ENCODE data around the gene ATP6AP1. TPM values are rescaled to one million over a fixed set of nuclear protein-coding genes. Genes with fewer than 3 reads are reported as not detected.

Gene ATP6AP1
- total and polyA plus RNA-seq, 2 donors (not counting 1 experiment from before 2014, with no cell fraction given): 59.8 to 89.7 TPM

DNA sequence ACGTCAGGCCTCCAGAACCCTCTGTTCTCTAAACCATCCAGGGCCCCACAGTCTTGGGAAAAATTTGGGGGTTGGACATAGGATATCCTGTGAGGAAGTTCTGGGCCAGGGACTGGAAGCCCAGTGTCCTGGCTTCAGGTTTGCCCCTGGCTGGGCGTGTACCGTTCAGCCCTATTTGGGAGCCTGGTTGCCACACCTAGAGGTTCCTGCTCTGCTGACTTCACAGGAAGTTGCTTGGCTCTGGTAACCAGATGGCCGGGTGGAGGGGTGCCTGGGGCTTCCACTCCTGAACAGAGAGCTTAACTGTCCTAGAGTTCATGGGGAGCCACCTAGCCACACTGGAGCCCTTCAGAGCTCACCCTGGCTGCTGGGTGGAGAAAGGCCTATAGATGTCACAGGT lies 16.0 kb upstream of the ATP6AP1 start:
- Histone ChIP-seq H4K20me1 (ENCODE audit: control insufficient read depth, extremely low read depth, insufficient read depth, low read length) (no peaks in the 10 kb centered on the region), H3K9ac (ENCODE audit: insufficient read depth, low read length) (no peak overlapping the region), H3K4me3 (replicated peaks in 1 of 4; ENCODE audit: control extremely low read depth in 1 of 4, insufficient read depth in 1 of 4, low read depth in 3 of 4, low read length in 4 of 4) (peak overlapping the region; percentile 41 to 70 (median 50)), H3K27ac (ENCODE audit: insufficient read depth, low read length) (peak overlapping the region; percentile 56), H3K27me3 (ENCODE audit: control insufficient read depth, insufficient read depth, low read length) (no peaks in the 10 kb centered on the region), H3K36me3 (ENCODE audit: control insufficient read depth, insufficient read depth, low read length) (no peaks in the 10 kb centered on the region), H3K9me3 (ENCODE audit: control insufficient read depth, insufficient read depth, low read depth, low read length) (no peaks in the 10 kb centered on the region), H3K4me1 (ENCODE audit: control insufficient read depth, extremely low read depth, insufficient read depth, low read length) (peaks cover 2% of the 10 kb centered on the region), H2AFZ (ENCODE audit: low read length) (no peak overlapping the region), H3K4me2 (ENCODE audit: extremely low read depth, insufficient read depth, low read length) (peak overlapping the region; percentile 83), H3K79me2 (ENCODE audit: control insufficient read depth, insufficient read depth, low read length) (no peaks in the 10 kb centered on the region)
- DNase-seq (ENCODE audit: low read depth in 2 of 2): no peak
- TF ChIP-seq CTCF (conservative IDR thresholded peaks at IDR 0.05 in 1 of 2, IDR thresholded peaks at IDR 0.05 in 1 of 2; ENCODE audit: low read depth in 1 of 2, low read length in 2 of 2) (no peak), EZH2 (IDR thresholded peaks at IDR 0.05; ENCODE audit: low read length, missing control alignments) (no peak)

DNA sequence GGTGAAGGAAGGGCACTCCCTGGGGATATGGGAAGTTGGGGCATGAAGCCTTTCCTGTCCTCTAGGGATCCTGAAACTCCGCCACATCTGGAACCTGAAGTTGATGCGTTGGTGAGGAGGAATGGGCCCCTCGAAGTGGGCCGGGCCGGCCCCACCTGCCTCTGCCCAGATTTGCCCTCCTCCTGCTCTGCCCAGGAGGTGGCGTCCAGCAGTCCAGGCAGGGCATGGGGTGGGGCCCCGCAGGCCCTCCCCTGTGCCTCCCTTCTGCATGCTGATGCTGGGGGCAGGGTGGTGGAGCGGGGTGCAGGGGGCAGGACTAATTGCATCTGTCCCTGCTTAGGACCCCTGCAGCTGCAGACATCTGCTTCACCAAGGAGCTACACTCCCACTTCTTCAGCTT lies 15.3 kb upstream of the ATP6AP1 start:
- Histone ChIP-seq H3K36me3 (ENCODE audit: control insufficient read depth, insufficient read depth, low read length) (no peaks in the 10 kb centered on the region), H4K20me1 (ENCODE audit: control insufficient read depth, extremely low read depth, insufficient read depth, low read length) (no peaks in the 10 kb centered on the region), H3K79me2 (ENCODE audit: control insufficient read depth, insufficient read depth, low read length) (no peaks in the 10 kb centered on the region), H3K9ac (ENCODE audit: insufficient read depth, low read length) (no peak overlapping the region), H3K9me3 (ENCODE audit: control insufficient read depth, insufficient read depth, low read depth, low read length) (no peaks in the 10 kb centered on the region), H2AFZ (ENCODE audit: low read length) (no peak overlapping the region), H3K4me2 (ENCODE audit: extremely low read depth, insufficient read depth, low read length) (no peak overlapping the region), H3K4me3 (replicated peaks in 1 of 4; ENCODE audit: control extremely low read depth in 1 of 4, insufficient read depth in 1 of 4, low read depth in 3 of 4, low read length in 4 of 4) (no peak overlapping the region), H3K27me3 (ENCODE audit: control insufficient read depth, insufficient read depth, low read length) (no peaks in the 10 kb centered on the region), H3K27ac (ENCODE audit: insufficient read depth, low read length) (no peak overlapping the region), H3K4me1 (ENCODE audit: control insufficient read depth, extremely low read depth, insufficient read depth, low read length) (peaks cover 2% of the 10 kb centered on the region)
- DNase-seq (ENCODE audit: low read depth in 2 of 2): no peak
- TF ChIP-seq EZH2 (IDR thresholded peaks at IDR 0.05; ENCODE audit: low read length, missing control alignments) (no peak), CTCF (conservative IDR thresholded peaks at IDR 0.05 in 1 of 2, IDR thresholded peaks at IDR 0.05 in 1 of 2; ENCODE audit: low read depth in 1 of 2, low read length in 2 of 2) (no peak)

GRCh38 chrX:154417157-154417556 lies 11.3 kb upstream of the ATP6AP1 start:
- Histone ChIP-seq H4K20me1 (ENCODE audit: control insufficient read depth, extremely low read depth, insufficient read depth, low read length) (no peaks in the 10 kb centered on the region), H3K9me3 (ENCODE audit: control insufficient read depth, insufficient read depth, low read depth, low read length) (no peaks in the 10 kb centered on the region), H2AFZ (ENCODE audit: low read length) (no peak overlapping the region), H3K4me3 (replicated peaks in 1 of 4; ENCODE audit: control extremely low read depth in 1 of 4, insufficient read depth in 1 of 4, low read depth in 3 of 4, low read length in 4 of 4) (no peak overlapping the region), H3K4me1 (ENCODE audit: control insufficient read depth, extremely low read depth, insufficient read depth, low read length) (peaks cover 2% of the 10 kb centered on the region), H3K27me3 (ENCODE audit: control insufficient read depth, insufficient read depth, low read length) (no peaks in the 10 kb centered on the region), H3K27ac (ENCODE audit: insufficient read depth, low read length) (no peak overlapping the region), H3K9ac (ENCODE audit: insufficient read depth, low read length) (no peak overlapping the region), H3K36me3 (ENCODE audit: control insufficient read depth, insufficient read depth, low read length) (peaks cover 2% of the 10 kb centered on the region), H3K4me2 (ENCODE audit: extremely low read depth, insufficient read depth, low read length) (no peak overlapping the region), H3K79me2 (ENCODE audit: control insufficient read depth, insufficient read depth, low read length) (no peaks in the 10 kb centered on the region)
- TF ChIP-seq CTCF (conservative IDR thresholded peaks at IDR 0.05 in 1 of 2, IDR thresholded peaks at IDR 0.05 in 1 of 2; ENCODE audit: low read depth in 1 of 2, low read length in 2 of 2) (no peak), EZH2 (IDR thresholded peaks at IDR 0.05; ENCODE audit: low read length, missing control alignments) (no peak)
- DNase-seq (ENCODE audit: low read depth in 2 of 2): no peak
